Stimulated activated CD8-positive, alpha-beta memory T cell treated with anti-CD3 and anti-CD28 coated beads, Interleukin-12 subunit alpha, Interleukin-12 subunit beta, amount 100 ng/mL, for 4 hours (primary cell): ENCODE measurements around the gene NEDD4.
"Not testable (repeated sequence)": the region's sequence is repeated elsewhere in the genome, so short reads cannot be mapped to it uniquely, and the experiment has no call there.

Source experiments
- DNase-seq: peaks from one replicate; pipeline ENCODE4 v3.0.0-alpha.2; 2020; ENCODE audit warnings: low read depth

NEDD4 gene

DNA sequence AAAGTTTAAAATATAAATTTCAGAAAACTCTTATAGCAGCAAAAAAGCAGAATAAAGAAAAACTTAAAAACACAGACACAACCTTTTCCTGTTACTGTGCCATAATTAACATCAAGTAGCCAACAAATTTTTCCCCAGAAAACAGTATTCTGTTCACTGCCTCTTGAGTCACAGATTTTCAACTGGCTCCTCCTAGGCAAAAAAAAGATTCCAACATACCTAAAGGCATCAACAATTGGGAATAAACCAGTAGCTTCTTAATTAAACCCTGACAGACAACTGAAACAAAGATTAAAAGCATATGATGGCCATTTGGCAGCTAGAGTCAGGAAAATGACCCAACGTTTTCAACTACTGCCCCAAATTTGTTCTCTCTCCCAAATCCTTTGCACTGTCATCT, 10.9 kb upstream of the NEDD4 start:
- DNase-seq = not testable (repeated sequence)

DNA sequence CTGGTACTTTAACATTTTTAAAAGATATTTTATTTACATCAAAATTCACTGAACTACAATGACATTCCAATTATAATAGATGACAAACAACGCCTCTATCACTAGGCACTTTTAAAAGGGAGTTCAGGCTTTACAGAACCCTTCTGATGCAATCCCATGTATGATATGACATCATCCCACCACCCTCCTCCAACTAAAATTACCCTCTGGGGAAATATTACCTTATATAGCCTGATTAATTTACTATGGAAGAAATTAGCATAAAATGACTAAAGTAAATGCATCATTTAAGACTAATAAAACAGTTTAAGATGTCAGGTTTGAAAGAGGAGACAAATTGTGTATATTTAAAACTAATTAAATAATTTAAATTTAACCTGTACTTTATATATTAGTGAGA, 10.4 kb upstream of the NEDD4 start:
- DNase-seq = not testable (repeated sequence)

DNA sequence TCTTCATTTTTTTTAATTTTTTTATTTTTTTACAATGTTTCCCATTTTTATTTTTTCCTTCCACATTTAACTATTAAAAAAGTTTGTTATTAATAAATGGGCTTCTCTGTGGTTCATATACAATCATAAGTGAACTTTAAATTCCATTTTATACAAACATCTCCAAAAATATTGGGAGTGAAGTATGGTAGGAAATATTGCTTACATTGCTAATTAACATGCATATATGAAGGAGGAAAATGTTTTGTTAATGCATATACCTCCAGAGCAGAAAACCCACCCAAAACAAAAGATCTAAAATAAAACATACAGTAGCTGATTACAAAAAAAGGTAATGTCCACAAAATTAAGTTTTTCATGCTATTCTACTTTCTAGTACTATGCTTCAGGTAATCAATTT, 9.9 kb upstream of the NEDD4 start:
- DNase-seq = not testable (repeated sequence)

- DNase-seq = no peak
These were observed 8.2 kb upstream of the NEDD4 start for GRCh38 chr15:56001471-56002078.

DNA sequence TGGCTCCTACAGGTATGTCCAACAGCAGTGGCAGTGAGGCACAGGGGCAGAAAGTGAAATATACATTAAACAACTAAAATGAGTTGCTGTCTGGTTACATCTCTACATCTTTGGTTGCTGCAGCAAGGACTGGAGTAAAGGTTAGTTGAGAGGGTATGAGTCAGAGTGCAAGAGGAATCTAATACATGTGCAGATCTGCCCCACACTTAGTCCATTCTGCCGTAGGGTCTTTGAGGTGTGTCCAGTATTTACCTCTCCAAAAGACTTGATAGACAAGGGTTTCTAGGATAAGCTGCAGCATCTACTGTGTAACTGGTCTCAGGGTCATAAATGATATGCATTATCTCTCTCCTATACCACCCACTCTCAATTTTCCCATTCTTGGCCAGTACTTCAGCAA, 6.2 kb upstream of the NEDD4 start:
- no peak for DNase-seq

- DNase-seq = no peak
These were observed 5.1 kb upstream of the NEDD4 start for GRCh38 chr15:55998478-55998877.

DNA sequence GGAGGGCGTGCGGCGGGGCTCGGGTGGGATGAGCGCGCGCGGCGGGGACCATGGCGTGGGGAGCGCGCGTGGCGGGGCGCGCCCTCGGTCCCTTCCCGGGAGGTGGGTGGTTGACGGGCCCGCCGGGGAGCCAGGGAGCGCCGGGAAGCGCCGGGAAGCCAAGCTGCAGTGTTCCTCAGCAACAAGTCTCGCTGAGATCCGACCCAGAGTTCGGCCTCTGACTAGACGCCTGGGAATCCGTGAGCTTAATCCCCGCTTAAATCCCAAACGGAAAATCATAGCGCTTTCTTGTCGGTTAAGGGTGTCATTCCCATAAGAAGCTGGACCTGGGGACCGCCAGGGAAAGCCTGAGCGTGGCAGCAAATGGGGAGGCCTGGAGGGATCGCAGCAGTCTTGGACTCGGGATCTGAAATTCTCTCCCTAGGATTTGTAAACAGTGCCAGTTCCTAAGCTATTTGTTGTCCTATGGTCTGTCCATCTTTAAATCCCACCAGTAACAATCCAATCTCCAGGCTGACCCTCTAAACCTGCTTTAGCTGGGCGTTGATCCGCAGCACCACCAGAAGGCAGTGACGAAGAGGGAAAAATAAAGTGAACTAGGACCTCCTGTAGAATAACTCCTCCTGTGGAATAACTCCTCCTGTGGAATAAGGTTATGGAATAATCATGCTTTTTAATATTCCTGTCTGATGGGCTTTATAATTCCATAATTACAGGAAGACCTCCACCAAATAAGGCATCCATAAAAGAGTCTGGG, 570 bp upstream of the NEDD4 start:
- no peak for DNase-seq

GRCh38 chr15:55992769-55993110, 672 bp downstream of the NEDD4 start:
- DNase-seq = no peak

DNA sequence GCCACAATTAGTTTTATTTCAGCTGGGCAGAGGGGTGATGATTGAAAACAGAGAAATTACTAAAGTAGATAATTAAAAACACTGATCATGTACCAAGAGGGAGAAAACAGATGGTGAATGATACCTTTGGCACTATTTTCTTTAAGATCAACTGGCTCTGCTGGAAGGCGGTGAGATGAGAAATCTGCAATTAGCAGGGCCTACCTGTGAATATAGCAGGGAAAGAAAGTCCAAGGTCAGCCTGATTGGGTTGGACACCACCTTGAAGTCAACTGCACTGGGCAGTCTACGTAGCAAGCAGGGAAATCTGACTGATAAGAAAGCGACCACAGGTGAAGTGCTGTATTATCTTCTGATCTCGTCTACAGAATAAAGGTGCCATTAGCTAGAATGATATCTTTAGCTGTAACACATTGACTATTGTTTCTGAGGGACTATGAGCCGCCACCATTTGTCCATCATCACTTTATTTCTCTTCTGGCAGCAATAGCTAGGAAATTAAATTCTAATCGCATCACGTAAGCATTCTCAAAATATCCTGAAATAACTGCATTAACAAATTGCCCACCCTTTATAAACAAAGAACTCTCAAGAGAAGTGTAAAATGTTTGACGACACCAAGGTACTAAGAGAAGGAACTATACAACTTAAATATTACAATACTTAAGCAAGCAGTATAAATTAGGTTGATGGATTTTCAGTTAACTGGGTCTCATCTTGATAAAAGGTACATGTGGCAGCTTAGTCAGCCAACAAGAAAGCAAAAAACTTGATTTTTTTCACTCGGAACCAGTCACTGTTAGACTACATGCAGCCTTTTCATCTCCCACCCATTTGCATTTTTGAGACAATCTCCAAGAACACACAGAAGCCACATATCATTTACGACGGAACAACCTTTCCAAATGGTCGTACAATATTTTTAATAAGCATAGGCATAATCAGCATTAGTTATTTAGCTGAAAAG, 1.3 kb downstream of the NEDD4 start:
- DNase-seq = no peak

DNA sequence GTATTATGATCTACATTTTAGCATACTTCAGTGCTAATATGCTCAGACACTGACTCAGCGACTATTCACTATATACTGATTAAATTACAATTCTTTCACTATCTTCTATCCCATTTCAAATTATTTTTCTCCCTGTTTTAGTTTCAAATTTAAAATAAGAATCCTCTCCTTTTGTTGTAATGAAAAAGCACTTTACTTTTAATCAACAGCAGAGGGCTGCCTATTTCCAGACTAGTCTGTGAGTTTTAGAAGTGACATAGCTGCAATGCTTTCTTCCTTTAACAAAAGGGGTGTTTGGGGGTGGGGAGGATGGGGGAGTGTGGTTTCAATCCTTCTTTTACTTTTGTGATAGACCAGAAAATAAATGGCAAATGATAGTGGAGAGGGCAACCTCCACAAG, 2.4 kb downstream of the NEDD4 start:
- no peak for DNase-seq

GRCh38 chr15:55990516-55990915, 2.9 kb downstream of the NEDD4 start:
- DNase-seq = no peak

GRCh38 chr15:55989383-55989782, 4.0 kb downstream of the NEDD4 start:
- no peak for DNase-seq

- no peak for DNase-seq
These were observed 11.7 kb downstream of the NEDD4 start for GRCh38 chr15:55981582-55982249.

DNA sequence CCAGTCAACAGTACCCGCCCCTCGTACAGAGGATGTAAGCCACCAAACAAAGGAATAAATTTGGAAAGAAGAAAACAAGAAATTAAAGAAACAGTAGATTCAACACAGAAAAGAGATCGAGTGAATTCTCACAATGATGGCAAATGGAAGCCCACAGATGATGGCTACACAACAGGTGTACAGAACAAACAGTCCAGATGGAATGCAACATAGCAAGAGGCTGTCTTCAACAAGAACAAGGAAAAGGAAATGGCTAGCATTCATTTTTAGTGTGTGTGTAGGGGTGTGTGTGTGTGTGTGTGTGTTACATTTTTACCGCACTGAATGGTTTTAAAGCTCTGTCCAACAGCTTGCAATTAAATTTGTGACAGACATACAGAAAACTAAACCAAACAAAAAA, 12.9 kb downstream of the NEDD4 start:
- DNase-seq = no peak

- no peak for DNase-seq
These were observed 16.2 kb downstream of the NEDD4 start for GRCh38 chr15:55977231-55977630.

GRCh38 chr15:55970286-55970685, 23.1 kb downstream of the NEDD4 start:
- DNase-seq = no peak

DNA sequence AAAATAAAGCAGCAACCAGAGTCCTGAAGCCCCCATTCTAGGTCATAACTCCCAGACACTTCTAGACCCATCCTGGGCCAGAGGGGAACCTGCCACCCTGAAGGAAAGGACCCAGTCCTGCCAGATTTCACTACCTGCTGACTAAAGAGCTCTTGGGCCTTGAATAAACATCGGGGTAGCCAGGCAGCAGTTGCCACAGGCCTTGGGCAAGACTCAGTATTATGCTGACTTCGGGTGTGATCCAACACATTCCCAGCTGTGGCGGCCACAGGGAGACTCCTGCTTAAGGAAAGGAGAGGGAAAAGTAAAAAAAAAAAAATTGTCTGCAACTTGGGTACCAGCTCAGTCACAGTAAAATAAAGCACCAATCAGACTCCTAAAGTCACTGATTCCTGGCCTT, 23.8 kb downstream of the NEDD4 start:
- DNase-seq = no peak

- DNase-seq = no peak
These were observed 24.5 kb downstream of the NEDD4 start for GRCh38 chr15:55968923-55969322.

- DNase-seq = no peak
These were observed 28.3 kb downstream of the NEDD4 start for GRCh38 chr15:55965091-55965490.

- no peak for DNase-seq
These were observed 32.5 kb downstream of the NEDD4 start for GRCh38 chr15:55960946-55961345.

DNA sequence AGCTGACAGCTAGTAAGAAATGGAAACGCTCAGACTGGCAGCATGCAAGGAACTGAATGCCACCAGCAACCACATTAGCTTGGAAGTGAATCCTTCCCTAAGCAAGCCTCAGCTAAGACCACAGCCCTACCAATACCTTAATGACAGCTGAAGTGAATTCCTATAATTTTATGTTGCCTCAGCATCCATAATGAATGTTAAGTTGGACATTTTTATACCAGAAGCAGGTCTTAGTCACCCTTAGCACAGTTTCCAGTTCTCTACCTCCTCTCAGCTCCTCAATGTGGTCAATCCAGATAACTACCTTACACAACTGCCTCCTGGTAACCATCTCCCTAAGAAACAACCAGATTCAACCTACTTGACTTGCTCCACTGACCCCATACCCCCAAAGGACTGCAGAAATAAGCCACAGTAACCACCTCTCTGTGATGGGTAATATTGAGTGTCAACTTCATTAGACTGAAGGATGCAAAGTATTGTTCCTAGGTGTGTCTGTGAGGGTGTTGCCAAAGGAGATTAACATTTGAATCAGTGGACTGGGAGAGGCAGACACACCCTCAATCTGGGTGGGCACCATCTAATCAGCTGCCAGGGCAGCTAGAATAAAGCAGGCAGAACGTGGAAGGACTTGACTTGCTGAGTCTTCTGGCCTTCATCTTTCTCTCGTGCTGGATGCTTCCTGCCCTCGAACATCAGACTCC, 33.5 kb downstream of the NEDD4 start:
- DNase-seq = no peak

GRCh38 chr15:55958349-55958748, 35.1 kb downstream of the NEDD4 start:
- no peak for DNase-seq
